Measurements from ENCODE around the gene KPNA3.
"Not testable (repeated sequence)": the region's sequence is repeated elsewhere in the genome, so short reads cannot be mapped to it uniquely, and the experiment has no call there.

The KPNA3 gene

DNA sequence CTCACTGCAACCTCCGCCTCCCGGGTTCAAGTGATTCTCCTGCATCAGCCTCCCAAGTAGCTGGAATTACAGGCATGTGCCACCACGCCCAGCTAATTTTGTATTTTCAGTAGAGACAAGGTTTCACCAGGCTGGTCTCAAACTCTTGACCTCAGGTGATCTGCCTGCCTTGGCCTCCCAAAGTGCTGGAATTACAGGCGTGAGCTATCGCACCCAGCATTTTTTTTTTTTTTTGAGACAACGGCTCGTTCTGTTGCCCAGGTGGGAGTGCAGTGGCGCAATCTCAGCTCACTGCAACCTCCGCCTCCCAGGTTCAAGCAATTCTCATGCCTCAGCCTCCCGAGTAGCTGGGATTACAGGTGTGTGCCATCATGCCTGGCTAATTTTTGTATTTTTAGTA lies 10.6 kb upstream of the KPNA3 start:
- DNase-seq = not testable (repeated sequence)

DNA sequence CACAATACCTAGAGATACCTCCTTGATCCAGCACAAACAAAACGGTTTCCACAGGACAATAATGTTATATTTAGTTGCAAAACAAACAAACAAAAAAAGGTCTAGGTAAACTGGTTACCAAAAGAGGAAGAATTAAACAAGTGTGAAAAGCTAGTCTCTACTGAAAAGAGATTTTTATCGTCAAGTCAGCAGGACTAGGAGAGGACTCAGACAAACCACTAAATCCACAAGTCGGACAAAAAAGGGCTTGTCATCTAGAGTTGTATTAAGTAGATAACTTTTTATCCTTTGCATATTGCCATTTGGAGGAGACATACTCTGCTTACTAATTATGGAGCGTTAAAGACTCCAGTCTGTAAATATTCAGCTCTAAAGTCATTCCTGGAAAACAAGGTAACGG lies 9.9 kb upstream of the KPNA3 start:
- DNase-seq = no peak

DNA sequence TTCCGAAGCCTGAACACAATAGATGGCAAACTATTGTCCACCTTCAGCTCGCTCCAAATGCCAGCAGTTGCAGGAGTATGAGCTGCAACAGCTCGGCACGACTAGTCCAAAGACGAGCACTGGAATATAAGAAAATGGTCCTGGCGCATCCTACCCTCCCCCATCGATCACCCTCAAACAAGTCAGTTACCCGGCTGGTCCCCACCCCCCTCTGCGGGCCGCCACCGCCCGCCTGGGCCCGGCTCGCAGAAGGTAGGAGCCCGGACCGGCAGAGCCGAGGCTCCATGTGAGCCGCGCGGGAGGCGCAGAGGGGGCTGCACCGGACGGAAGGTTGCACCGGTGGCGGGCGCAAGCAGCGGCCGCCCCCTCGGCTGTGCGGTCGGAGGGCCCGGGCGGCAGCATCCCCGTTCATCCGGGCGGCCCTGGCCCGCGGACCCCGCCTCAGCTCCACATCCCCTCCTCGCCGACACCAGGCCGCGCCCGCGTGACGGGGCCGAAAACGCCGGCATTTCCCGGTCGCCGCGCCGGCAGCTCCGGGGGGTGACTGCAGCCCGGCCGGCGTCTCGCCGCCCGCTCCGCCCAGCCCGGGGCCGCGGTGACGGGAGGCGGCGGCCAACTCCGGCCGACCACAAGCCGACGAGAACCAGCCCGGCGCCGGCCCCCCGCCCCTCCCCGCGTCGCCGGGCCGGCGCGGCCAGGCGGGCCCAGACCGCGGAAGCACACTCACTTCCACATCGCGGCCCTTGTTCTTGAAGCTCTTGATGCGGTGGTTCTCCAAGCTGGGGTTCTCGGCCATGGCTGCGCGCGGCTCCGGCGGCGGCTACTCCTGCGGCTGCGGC lies 552 bp downstream of the KPNA3 start:
- peak; percentile 33 for DNase-seq

DNA sequence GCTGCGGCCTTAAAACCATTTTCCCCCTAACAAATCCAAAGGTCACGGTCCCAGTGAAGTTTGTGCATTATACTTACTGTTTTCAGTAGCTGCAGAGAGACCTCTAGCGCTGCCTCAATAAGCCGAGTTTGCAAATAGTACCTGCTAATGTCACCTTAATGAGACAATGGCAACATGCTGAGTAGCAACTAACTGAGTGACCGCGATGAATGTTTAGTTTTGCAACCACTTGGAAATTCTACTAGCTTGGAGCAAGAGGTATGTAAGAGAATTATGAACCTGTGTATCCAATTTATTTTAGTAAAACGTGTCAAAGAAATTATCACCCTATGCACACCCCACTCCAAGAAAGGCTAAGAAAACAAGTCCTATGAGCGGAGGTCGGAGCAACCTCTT lies 1.2 kb downstream of the KPNA3 start:
- DNase-seq = no peak

DNA sequence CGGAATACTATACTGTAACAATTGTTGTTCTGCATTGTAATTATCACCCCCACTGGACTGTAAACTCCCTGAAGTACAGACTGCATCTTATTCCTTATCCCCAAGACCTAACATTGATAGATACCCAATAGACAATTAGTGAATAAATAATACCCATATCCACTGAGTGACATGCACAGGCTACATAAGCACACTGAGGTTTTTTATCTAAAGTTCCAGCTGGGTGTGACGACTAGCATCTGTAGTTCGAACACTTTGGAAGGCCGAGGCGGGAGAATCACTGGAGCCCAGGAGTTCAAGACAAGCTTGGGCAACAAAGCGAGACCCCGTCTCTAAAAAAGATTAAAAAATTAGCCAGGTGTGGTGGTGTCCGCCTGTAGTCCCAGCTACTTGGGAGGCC lies 2.5 kb downstream of the KPNA3 start:
- no peak for DNase-seq

DNA sequence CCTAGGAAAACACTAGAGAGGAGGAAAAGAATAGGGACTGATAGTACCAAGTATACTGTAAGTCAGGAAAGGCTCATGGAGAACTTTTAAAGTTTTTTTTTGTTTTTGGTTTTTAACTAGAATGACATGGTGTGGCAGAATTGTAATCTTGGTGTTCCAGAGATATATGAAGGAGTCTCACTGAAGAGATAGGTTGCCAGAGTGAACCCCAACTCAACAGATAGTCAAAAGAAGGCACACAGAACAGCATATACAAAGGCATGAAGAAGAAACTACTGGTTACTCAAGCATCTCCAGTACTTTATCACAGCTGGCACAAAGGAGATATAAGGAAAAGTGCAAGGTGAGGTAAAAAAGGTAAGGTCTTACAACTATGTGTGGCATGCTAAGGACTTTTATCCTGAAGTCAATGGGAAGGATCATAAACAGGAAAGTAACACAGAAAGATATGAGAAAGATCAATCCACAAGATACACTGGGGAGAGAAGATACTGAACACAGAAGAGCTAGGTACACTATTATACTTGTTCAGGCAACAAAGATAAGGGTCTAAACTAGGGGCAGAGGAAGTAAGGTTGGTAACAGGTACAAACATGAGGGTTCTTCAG lies 6.0 kb downstream of the KPNA3 start:
- DNase-seq = no peak

DNA sequence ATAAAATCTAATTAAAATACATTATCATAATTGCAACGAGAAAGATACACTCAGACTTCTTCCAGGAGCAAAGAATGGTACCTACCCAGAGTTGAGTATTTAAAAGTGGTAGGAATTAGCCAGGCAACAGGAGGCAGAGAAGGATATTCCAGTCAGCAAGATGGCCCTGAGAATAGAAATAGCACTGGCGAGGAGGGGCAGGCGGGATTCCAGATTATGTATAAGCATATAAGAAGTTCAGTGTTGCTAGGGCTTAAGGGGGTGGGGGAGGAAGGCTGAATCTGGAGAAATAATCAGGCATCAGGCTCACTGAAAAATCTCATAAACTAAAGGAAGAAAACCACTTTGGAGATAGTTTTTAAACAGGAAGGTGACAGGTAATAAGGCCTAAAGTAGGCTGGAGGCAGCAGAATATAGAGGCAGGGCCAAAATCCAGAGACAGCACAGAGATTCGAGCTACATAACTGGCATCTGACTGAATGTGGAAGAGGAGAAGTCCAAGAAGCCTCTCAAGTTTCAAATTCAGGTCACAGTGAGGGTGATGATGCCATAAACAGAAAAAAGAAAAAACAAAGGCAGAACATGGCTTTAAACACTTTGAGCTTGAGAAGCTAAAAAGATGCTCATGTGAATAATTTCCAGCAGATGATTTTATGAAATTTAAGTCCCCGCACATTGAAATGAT lies 7.5 kb downstream of the KPNA3 start:
- DNase-seq = no peak

DNA sequence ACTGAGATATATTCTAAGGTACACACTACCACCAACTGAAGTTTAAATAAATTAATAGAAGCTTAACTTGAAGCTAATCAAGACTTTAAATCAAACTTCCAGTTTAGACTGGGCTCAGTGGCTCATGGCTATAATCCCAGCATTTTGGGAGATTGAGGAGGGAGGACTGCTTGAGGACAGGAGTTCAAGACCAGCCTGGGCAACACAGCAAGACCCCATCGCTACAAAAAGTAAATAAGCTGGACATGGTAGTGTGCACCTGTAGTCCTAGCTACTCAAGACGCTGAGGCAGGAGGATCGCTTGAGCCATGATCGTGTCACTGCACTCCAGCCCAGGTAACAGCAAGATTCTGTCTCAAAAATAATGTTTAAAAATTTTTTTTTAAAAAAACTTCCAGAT lies 8.6 kb downstream of the KPNA3 start:
- no peak for DNase-seq

DNA sequence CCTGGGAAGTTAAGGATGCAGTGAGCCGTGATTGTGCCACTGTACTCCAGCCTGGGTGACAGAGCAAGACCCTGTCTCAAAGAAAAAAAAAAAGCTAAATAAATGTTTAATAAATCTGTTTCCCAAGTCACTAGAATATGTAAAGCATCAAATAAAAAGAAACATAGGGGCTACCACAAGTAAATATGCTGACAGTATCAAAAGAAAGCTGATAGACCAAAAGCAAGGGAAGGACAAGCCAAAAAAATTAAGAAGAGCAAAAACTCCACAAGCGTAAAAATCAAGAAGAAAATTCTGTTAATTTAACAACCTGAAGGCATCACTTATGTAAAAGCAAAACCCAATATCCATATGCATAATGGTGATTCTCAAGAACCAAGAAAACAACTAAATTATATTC lies 9.7 kb downstream of the KPNA3 start:
- DNase-seq = no peak

DNA sequence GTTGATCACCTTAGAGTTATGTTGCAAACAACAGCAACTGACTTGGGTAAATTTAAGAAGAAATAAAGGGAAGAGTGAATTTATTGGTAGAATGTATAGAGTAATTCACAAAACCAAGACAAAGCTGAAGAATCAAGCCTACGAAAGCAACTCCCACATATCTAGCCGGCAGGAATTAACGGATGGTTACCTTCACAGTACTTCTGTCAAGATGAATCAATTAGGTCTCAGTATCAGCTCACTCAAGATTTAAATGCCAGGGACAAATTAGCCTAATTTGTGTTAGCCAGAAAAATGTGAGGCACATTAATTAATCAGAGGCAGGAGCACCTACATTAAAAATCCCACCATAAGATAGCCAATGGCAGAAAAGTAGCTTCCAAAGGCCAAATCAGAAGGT lies 10.7 kb downstream of the KPNA3 start:
- no peak for DNase-seq

DNA sequence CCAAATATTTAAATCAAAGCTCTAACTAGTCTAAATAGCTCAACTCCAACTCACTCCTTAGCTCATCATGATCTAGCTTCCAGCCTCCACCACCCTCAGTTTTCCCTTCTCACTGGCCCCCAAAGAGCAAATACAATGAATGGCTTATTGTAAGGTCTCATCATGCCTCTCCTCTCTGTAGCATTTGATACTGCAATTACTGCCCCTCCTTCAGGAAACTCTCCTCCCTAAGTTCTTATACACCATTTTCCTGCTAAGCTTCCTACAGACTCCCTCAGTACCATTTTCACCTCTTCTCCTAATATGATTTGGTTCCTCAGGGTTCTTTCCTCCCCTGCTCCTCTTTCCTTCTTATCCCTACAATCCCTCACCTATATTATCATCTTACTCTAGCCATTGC lies 12.8 kb downstream of the KPNA3 start:
- no peak for DNase-seq

DNA sequence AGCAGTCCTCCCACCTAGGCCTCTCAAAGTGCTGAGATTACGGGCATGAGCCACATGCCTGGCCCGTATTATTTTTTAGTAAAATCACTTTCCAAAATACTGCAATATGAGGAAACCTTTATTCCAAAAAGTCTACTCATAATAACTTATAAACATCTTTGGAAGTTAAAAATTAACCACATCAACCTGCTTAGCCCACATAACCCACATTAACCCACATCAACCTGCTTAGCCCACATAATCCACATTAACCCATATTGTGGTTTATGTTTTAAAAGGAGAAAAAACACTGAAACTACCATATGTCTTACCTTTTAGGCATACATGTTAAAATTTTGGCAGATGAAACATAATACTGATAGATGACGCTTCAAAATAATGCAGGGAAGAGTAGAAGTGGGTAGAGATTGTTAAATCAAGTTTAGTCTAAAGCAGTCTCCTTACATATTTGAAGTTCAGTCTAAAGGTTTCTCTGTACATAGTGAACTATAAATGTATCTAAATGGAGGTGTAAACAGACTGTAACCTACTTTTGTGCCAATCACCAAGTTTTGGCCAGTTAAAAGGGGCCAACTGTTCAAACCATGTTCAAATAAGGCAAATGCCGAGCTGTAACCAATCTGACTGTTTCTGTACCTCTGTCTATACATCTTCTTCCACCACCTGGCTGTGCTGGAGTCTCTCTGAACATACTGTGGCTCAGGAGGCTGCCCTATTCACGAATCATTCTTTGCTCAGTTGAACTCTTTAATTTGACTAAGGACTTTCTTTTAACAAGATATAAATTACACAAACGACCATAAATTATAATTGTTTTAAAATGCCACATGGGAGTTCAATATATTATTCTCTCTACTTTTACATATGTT lies 14.5 kb downstream of the KPNA3 start:
- DNase-seq = no peak

DNA sequence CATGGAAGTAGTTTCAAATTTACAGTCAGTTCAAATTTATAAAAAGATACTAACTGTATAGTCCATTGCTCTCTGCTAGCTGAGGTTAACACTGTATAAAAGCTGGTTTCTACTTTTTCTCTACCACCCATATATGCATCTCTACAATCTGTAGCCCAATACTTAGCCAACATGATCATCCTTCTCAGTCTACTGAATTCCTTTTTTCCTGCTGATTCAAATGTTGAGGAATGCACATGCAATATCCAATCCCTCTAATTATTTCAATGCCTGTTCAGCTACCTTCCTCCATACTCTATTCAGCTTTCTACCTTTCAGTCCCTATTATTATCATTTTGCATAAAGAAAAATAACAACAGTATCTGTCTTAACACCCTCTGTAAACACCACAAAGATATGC lies 15.6 kb downstream of the KPNA3 start:
- no peak for DNase-seq

DNA sequence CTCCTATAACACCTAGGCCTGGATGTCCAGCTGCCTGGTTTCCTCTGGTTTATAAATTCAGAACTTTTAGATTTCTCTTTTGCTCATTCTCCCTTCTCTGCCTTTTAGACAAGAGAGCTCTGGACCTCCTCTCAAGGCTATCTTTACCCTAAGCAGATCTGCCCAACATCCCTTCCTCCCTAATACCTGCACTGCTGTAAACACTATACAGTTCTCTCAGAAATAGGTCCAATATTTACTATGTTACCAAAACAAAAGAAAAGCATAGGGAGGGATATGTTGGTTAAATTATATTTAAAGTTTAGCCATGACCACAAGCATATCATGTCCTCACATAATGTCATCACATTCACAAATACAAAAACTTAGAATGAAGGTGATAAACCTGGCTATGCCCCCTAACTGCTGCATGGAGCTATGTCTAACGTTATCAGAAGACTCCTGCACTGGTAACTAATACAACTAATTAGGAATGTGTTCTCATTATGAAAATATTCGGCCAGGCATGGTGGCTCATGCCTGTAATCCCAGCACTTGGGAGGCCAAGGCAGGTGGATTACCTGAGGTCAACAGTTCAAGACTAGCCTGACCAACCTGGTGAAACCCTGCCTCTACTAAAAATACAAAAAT lies 18.0 kb downstream of the KPNA3 start:
- DNase-seq = no peak

DNA sequence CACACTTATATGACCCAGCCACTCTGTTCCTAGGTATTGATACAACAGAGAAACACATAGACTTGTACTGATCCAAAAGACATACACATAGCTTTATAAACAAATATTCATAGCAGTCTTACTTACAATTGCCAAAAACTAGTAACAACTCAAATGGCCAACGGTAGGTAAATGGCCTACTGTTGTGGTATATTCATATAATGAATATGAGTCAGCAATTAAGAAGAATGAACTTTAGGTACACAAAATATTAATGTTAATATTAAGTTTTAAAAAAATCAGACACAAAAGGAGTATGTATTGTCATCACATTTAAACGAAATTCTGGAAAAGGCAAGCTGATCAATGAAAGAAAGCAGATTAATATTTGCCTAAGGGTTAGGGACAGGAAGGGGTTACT lies 19.7 kb downstream of the KPNA3 start:
- no peak for DNase-seq

DNA sequence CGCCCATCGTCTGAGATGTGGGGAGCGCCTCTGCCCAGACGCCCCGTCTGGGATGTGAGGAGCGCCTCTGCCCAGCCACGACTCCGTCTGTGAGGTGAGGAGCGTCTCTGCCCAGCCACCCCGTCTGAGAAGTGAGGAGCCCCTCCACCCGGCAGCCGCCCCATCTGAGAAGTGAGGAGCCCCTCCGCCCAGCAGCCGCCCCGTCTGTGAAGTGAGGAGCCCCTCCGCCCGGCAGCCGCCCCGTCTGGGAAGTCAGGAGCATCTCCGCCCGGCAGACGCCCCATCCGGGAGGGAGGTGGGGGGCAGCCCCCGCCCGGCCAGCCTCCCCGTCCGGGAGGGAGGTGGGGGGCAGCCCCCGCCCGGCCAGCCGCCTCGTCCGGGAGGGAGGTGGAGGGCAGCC lies 30.7 kb downstream of the KPNA3 start:
- DNase-seq = not testable (repeated sequence)

DNA sequence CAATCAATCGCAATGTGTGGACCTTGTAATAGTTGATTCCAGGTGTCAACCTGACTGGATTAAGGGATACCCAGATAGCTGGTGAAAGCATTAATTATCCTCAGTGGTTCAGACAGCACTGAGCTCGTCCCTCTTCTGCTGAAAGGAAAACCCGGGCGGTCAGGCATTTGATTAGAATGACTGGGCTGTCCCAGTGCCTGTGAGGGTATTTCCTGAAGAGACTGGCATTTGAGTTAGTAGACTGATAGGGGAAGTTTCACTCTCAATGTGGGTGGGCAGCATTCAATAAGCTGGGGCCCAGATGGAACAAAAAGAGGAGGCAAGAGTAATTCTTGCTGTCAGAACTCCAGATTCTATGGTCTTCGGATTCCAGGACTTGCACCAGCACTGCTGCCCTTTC lies 31.9 kb downstream of the KPNA3 start:
- DNase-seq = no peak

DNA sequence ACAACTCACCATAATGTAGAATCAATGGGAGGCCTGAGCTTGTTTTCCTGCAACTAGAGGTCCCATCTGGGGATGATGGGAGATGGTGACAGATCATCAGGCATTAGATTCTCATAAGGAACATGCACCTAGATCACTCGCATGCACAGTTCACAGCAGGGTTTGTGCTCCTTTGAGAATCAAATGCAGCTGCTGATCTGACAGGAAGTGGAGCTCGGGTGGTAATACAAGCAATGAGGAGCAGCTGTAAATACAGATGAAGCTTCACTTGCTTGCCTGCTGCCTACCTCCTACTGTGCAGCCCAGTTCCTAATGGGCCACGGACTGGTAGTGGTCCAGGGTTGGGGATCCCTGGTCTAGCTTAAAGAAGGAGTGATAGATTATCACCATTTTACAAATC lies 33.0 kb downstream of the KPNA3 start:
- DNase-seq = no peak

DNA sequence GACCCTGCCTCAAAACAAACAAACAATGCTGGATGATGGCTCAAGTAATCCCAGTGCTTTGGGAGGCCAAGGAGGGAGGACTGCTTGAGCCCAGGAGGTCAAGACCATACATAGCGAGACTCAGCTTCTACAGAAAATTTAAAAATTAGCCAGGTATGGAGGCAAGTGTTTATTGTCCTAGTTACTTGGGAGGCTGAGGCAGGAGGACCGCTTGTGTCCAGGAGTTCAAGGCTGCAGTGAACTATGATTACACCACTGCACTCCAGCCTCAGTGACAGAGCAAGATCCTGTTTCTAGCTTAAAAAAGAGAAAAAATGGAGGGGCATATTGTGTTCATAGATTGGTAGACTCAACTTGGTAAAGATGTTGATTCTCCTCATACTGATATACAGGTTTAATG lies 36.2 kb downstream of the KPNA3 start:
- DNase-seq = no peak

DNA sequence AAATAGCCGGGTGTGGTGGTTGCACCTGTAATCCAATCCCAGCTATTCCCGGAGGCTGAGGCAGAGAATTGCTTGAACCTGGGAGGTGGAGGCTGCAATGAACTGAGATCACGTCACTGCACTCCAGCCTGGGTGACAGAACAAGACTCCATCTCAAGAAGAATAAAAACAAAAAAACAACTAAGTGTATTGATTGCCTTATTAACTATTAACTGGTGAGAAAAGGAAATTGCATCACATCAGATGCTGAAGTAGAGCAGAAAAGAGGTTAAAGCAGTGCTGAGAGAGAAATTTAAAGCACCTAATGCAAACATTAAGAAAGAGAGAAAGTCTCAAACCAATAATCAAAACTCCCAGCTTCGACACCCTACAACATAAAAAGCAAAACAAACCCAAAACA lies 38.3 kb downstream of the KPNA3 start:
- DNase-seq = no peak

DNA sequence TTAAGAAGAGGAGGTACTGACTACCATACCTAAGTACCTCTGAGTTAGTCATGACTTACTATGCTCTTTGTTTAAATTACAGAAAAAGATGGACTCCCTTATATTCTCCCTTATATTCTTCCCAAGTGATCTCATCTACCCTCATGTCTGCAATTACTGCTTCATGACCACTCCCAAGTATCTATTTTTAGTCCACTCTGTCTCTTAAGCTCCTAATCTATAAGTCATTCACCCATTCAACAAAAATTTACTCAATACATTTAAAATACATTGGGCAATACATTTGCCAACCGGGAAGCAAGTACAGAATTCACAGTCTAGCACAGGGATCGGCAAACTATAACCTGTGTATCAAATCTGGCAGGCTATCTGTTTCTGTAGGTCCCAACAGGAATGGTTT lies 42.6 kb downstream of the KPNA3 start:
- DNase-seq = no peak

DNA sequence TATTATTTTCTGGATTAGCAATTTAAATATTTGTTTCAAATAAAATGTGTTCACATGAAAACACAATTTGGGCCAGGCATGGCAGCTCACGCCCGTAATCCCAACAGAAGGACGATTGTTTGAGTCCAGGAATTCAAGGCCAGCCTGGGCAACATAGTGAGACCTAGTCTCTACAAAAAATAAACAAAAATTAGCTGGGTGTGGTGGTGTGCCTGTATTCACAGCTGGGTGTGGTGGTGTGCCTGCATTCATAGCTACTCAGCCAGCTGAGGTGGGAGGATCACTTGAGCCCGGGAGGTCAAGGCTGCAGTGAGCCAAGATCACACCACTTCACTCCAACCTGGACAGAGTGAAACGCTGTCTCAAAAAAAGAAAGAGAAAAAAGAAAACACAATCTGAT lies 46.4 kb downstream of the KPNA3 start:
- no peak for DNase-seq

DNA sequence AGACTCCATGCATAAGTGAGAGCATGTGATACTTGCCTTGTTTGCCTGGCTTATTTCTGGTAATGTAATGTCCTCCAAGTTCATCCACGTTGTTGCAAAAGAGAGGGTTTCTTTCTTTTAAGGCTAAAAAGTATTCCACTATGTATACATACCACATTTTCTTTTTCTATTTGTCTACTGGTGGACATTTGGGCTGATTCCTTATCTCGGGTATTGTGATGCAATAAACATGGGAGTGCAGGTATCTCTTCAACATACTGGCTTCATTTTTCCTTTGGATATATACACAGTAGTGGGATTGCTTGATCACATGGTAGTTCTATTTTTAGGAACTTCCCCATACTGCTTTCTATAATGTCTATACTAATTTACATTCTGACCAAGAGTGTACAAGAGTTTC lies 51.6 kb downstream of the KPNA3 start:
- DNase-seq = no peak
